K562 treated with DMSO at 1 percent for 48 hours (cell line): ENCODE results near the gene IL36RN. TPM values are rescaled to one million over a fixed set of nuclear protein-coding genes. Genes with fewer than 3 reads are reported as not detected.

ENCODE experiments used
- total RNA-seq: library from RNA; unstranded; fragments of 300-600 nt; gene quantifications from 2 replicates; pipeline ENCODE4 v1.2.3, GENCODE V29; 2022; ENCODE audit warnings: low replicate concordance; ENCODE audit errors: extremely low read depth

IL36RN gene
- total RNA-seq, result not detected in 2 replicates

GRCh38 chr2:113058998-113059960 lies at the start of gene IL36RN:
TSS of gene IL36RN (plus strand) at chr2:113059198. CDS start at chr2:113059439, 241 bp downstream.

GRCh38 chr2:113052396-113052917 lies 6.5 kb upstream of the IL36RN start, which contains the start of gene IL36B:
TSS of gene IL36B (minus strand) at chr2:113052867.

GRCh38 chr2:113067681-113068080 lies 8.7 kb downstream of the IL36RN start, which contains the start of gene IL1F10:
TSS of gene IL1F10 (plus strand) at chr2:113067970. CDS start at chr2:113072739, 4,769 bp downstream.

Other genes starting within 250 kb of the IL36RN start
- not detected in 2 replicates for gene IL1B, start 222.4 kb upstream of the IL36RN start, total RNA-seq
- not detected in 2 replicates for gene IL37, start 148.0 kb upstream of the IL36RN start, total RNA-seq
- not detected in 2 replicates for gene IL36G, start 81.2 kb upstream of the IL36RN start, total RNA-seq
- gene IL36A, start 53.7 kb upstream of the IL36RN start, total RNA-seq, result not detected in 2 replicates
- gene IL36B, start 6.3 kb upstream of the IL36RN start, total RNA-seq, result not detected in 2 replicates
- not detected in 2 replicates for gene IL1F10, start 8.8 kb downstream of the IL36RN start, total RNA-seq
- not detected in 2 replicates for gene IL1RN, start 68.4 kb downstream of the IL36RN start, total RNA-seq
- gene PSD4, start 114.8 kb downstream of the IL36RN start, total RNA-seq, result not detected in 2 replicates
- not detected in 2 replicates for gene PAX8, start 219.7 kb downstream of the IL36RN start, total RNA-seq